ENCODE measurements around the gene SFMBT2. TPM values are rescaled to one million over a fixed set of nuclear protein-coding genes. Genes with fewer than 3 reads are reported as not detected.

The SFMBT2 gene
- total RNA-seq, 3 donors from 2014 or later (not counting 1 experiment from before 2014, with no cell fraction given): 50.4 to 70.4 (median 52.2) TPM

DNA sequence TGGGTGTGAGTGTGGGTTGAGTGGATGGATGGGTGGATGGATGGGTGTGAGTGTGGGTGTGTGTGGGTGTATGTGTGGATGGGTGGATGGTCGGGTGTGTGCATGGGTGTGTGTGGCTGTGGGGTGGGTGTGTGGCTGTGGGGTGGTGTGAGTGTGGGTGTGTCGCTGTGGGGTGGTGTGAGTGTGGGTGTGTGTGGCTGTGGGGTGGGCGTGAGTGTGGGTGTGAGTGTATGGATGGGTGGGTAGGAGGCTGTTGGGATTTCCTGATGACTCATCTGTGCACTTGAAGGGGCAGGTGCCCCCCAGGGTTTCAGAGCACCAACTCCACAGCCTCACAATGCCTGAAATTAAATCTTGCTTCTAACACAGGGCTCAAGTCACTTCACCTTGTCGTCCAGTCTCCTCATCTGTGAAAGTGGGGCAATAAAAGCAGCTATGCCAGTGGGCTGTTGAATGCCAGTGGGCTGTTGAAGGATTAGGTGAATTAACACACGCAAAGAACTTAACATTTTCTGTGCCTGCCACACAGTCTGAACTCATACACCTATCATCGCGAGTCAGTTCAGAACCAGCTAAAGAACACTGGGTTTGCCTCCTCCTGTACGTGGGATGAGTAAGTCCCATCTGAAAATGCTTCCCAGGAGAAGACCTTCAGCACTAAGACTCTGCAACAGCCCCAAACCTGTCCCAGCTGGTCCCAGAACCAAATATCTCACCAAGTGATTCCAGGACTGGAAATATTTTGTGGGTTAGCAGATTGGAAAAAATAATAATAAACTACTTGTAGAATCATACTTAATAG is 32.0 kb downstream of the SFMBT2 start:
- TF ChIP-seq, protein P1, sequence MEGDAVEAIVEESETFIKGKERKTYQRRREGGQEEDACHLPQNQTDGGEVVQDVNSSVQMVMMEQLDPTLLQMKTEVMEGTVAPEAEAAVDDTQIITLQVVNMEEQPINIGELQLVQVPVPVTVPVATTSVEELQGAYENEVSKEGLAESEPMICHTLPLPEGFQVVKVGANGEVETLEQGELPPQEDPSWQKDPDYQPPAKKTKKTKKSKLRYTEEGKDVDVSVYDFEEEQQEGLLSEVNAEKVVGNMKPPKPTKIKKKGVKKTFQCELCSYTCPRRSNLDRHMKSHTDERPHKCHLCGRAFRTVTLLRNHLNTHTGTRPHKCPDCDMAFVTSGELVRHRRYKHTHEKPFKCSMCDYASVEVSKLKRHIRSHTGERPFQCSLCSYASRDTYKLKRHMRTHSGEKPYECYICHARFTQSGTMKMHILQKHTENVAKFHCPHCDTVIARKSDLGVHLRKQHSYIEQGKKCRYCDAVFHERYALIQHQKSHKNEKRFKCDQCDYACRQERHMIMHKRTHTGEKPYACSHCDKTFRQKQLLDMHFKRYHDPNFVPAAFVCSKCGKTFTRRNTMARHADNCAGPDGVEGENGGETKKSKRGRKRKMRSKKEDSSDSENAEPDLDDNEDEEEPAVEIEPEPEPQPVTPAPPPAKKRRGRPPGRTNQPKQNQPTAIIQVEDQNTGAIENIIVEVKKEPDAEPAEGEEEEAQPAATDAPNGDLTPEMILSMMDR (IDR thresholded peaks at IDR 0.05): no peak
- H3K4me3 ChIP-seq (ENCODE audit: low read length): no peak overlapping the region
- peak overlapping the region; percentile 85 for H3K27ac Mint-ChIP-seq
- H3K36me3 Mint-ChIP-seq: peaks cover 8% of the 10 kb centered on the region
- DNase-seq (no peak), ATAC-seq (peak; percentile 59 to 85 (median 74))
- intact Hi-C loops (cut with micrococcal nuclease): no loop called here
- no peaks in the 10 kb centered on the region for H3K27me3 Mint-ChIP-seq (ENCODE audit: low read depth in 2 of 2)
- peaks cover 55 to 60% of the 10 kb centered on the region in 2 donors for H3K4me1 Mint-ChIP-seq
- H3K27me3 ChIP-seq (ENCODE audit: control insufficient read depth, insufficient read depth, low read length): no peaks in the 10 kb centered on the region
- H3K4me1 ChIP-seq (ENCODE audit: control insufficient read depth, insufficient read depth, low read length): peaks cover 15% of the 10 kb centered on the region
- no peaks in the 10 kb centered on the region for H3K9me3 Mint-ChIP-seq
- H3K27ac ChIP-seq (ENCODE audit: low read length): peak overlapping the region; percentile 34
- no peaks in the 10 kb centered on the region for H3K9me3 ChIP-seq (ENCODE audit: control insufficient read depth, insufficient read depth, low read length)
- H3K36me3 ChIP-seq (ENCODE audit: control insufficient read depth, insufficient read depth, low read length): peaks cover 27% of the 10 kb centered on the region
- WGBS (ENCODE audit: insufficient coverage): 60% methylated on average over 8 of the region's 8 CpGs
- H3K4me3 Mint-ChIP-seq: no peak overlapping the region

DNA sequence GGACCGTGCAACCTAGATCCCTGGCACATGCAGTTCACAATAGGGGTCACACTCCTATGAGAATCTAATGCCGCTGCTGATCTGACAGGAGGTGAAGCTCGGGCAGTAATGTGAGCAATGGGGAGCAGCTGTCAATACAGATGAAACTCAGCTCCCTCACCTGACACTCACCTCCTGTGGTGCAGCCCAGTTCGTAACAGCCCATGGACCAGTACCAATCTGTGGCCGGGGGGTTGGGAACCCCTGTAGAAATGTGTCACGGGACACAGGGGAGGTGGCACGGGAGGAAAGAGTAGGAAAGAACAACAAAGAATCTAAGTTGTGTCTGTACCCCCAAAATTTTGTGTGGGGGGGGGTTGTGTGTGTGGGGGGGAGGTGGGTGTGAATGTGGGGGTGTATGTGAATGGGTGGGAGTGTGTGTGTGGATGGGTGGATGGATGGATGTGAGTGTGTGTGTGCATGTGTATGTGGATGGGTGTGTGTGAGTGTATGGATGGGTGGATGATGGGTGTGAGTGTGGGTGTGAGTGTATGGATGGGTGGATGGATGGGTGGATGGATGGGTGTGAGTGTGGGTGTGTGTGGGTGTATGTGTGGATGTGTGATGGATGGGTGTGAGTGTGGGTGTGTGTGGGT is 33.1 kb downstream of the SFMBT2 start:
- TF ChIP-seq, protein P1 (IDR thresholded peaks at IDR 0.05): no peak
- Histone ChIP-seq H3K9me3 (ENCODE audit: control insufficient read depth, insufficient read depth, low read length) (peaks cover 5% of the 10 kb centered on the region), H3K27me3 (ENCODE audit: control insufficient read depth, insufficient read depth, low read length) (no peaks in the 10 kb centered on the region), H3K4me1 (ENCODE audit: control insufficient read depth, insufficient read depth, low read length) (peaks cover 9% of the 10 kb centered on the region), H3K4me3 (ENCODE audit: low read length) (no peak overlapping the region), H3K36me3 (ENCODE audit: control insufficient read depth, insufficient read depth, low read length) (peaks cover 35% of the 10 kb centered on the region), H3K27ac (ENCODE audit: low read length) (no peak overlapping the region)
- intact Hi-C loops (cut with micrococcal nuclease): no loop called here
- Mint-ChIP-seq H3K4me1 (peaks cover 55 to 61% of the 10 kb centered on the region in 2 donors), H3K9me3 (no peaks in the 10 kb centered on the region), H3K27me3 (ENCODE audit: low read depth in 2 of 2) (no peaks in the 10 kb centered on the region), H3K36me3 (peaks cover 8% of the 10 kb centered on the region), H3K27ac (peak overlapping the region; percentile 77 to 85), H3K4me3 (no peak overlapping the region)
- ATAC-seq: no peak
- 99% methylated on average over 7 of the region's 7 CpGs for WGBS (ENCODE audit: insufficient coverage)
- DNase-seq: no peak

- TF ChIP-seq, protein P1 (IDR thresholded peaks at IDR 0.05): no peak
- DNase-seq (no peak), ATAC-seq (no peak)
- WGBS (ENCODE audit: insufficient coverage): 100% methylated on average over 2 of the region's 5 CpGs
- Histone ChIP-seq H3K4me3 (ENCODE audit: low read length) (no peak overlapping the region), H3K27ac (ENCODE audit: low read length) (no peak overlapping the region), H3K36me3 (ENCODE audit: control insufficient read depth, insufficient read depth, low read length) (peaks cover 29% of the 10 kb centered on the region), H3K4me1 (ENCODE audit: control insufficient read depth, insufficient read depth, low read length) (peaks cover 7% of the 10 kb centered on the region), H3K27me3 (ENCODE audit: control insufficient read depth, insufficient read depth, low read length) (no peaks in the 10 kb centered on the region), H3K9me3 (ENCODE audit: control insufficient read depth, insufficient read depth, low read length) (peaks cover 5% of the 10 kb centered on the region)
- H3K4me3 Mint-ChIP-seq: no peak overlapping the region
- no peaks in the 10 kb centered on the region for H3K9me3 Mint-ChIP-seq
- peak overlapping the region; percentile 24 to 77 for H3K27ac Mint-ChIP-seq
- intact Hi-C loops (cut with micrococcal nuclease): no loop called here
- H3K4me1 Mint-ChIP-seq: peaks cover 45 to 55% of the 10 kb centered on the region in 2 donors
- H3K36me3 Mint-ChIP-seq: peaks cover 7% of the 10 kb centered on the region
- no peaks in the 10 kb centered on the region for H3K27me3 Mint-ChIP-seq (ENCODE audit: low read depth in 2 of 2)
Measured at GRCh38 chr10:7374795-7375194, 36.0 kb downstream of the SFMBT2 start.

All from natural killer cell (primary cell).